ENCODE data around the gene PKNOX2.

Gene PKNOX2

GRCh38 chr11:125264100-125265022 is 99.8 kb downstream of the PKNOX2 start:
- DNase-seq = no peak

- no peak for DNase-seq
Measured at GRCh38 chr11:125267548-125267947, 103.0 kb downstream of the PKNOX2 start.

- DNase-seq = no peak
Measured at GRCh38 chr11:125268611-125269010, 104.1 kb downstream of the PKNOX2 start.

GRCh38 chr11:125270106-125270505 is 105.6 kb downstream of the PKNOX2 start:
- DNase-seq = no peak

GRCh38 chr11:125270711-125271110 is 106.2 kb downstream of the PKNOX2 start:
- DNase-seq = no peak

GRCh38 chr11:125271483-125272091 is 107.0 kb downstream of the PKNOX2 start:
- DNase-seq = no peak

- DNase-seq = no peak
Measured at GRCh38 chr11:125272092-125272491, 107.5 kb downstream of the PKNOX2 start.

GRCh38 chr11:125272821-125273220 is 108.3 kb downstream of the PKNOX2 start:
- DNase-seq = no peak

GRCh38 chr11:125273519-125274000 is 109.0 kb downstream of the PKNOX2 start:
- DNase-seq = no peak

GRCh38 chr11:125274309-125274708 is 109.8 kb downstream of the PKNOX2 start:
- DNase-seq = no peak

GRCh38 chr11:125274774-125275173 is 110.2 kb downstream of the PKNOX2 start:
- no peak for DNase-seq

- DNase-seq = no peak
Measured at GRCh38 chr11:125275905-125276618, 111.5 kb downstream of the PKNOX2 start.

- no peak for DNase-seq
Measured at GRCh38 chr11:125276619-125276976, 112.0 kb downstream of the PKNOX2 start.

GRCh38 chr11:125279676-125280418 is 115.3 kb downstream of the PKNOX2 start:
- no peak for DNase-seq

GRCh38 chr11:125280646-125281045 is 116.1 kb downstream of the PKNOX2 start:
- no peak for DNase-seq

- DNase-seq = no peak
Measured at GRCh38 chr11:125281831-125282595, 117.5 kb downstream of the PKNOX2 start.

GRCh38 chr11:125282596-125282914 is 118.0 kb downstream of the PKNOX2 start:
- no peak for DNase-seq

- no peak for DNase-seq
Measured at GRCh38 chr11:125284245-125284850, 119.8 kb downstream of the PKNOX2 start.

GRCh38 chr11:125285844-125286243 is 121.3 kb downstream of the PKNOX2 start:
- DNase-seq = no peak

- DNase-seq = no peak
Measured at GRCh38 chr11:125286486-125286885, 121.9 kb downstream of the PKNOX2 start.

GRCh38 chr11:125287491-125288210 is 123.1 kb downstream of the PKNOX2 start:
- no peak for DNase-seq
